Stimulated activated CD8-positive, alpha-beta memory T cell treated with anti-CD3 and anti-CD28 coated beads, Interleukin-4, amount 100 ng/mL, for 1 hour (primary cell): Measurements from ENCODE around the gene SERF2.
A peak's percentile ranks its signal among the peaks of the same experiment; 100 is the strongest.
"Not testable (repeated sequence)": the region's sequence is repeated elsewhere in the genome, so short reads cannot be mapped to it uniquely, and the experiment has no call there.

Experiments used
- DNase-seq, 2 donors: peaks; one replicate each; pipeline ENCODE4 v3.0.0-alpha.2; 2020; ENCODE audit warnings: low read depth in 2 of 2, low spot score in 1 of 2

The SERF2 gene

DNA sequence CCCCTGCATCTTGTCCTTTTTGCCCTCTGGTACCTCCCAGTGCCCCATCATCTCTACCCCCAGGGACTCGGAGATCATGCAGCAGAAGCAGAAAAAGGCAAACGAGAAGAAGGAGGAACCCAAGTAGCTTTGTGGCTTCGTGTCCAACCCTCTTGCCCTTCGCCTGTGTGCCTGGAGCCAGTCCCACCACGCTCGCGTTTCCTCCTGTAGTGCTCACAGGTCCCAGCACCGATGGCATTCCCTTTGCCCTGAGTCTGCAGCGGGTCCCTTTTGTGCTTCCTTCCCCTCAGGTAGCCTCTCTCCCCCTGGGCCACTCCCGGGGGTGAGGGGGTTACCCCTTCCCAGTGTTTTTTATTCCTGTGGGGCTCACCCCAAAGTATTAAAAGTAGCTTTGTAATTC, 1.5 kb downstream of the SERF2 start:
- no peak for DNase-seq

DNA sequence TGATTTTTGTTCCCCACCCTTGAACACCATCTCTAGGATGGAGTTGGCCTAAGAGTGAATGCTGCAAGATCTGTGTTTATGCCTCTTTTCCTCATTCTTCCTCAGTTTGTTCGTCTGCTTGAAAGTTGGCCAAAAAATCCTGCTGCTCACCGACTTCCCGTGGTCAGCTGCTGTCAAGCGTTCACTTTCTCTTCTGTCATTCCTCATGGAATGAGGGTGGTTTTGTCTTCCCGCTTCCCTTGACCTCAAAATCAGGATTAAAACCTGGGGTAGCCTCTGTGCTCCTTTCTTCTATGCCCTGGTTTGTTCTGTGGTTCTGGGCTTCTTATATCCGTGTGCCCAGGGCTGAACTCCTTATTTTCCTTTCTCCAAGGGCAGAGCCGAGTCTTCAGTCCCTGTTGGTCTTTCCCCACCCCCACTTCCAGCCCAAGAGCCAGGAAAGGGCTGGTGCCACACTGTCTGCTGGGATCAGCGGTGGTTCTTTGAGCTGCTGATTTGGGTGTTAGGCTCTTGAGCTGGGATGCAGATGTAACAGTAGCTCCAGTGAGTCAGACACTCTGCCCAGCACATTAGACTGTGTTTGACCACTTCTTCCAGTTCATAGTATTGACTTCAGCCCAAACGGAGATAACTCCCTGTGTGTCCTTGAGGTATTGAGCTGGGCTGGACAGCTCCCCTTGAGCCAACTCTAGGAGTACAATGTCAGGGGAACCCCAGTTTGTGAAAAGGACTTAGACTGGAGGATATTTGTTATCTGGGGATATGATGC, 2.3 kb downstream of the SERF2 start:
- no peak for DNase-seq

DNA sequence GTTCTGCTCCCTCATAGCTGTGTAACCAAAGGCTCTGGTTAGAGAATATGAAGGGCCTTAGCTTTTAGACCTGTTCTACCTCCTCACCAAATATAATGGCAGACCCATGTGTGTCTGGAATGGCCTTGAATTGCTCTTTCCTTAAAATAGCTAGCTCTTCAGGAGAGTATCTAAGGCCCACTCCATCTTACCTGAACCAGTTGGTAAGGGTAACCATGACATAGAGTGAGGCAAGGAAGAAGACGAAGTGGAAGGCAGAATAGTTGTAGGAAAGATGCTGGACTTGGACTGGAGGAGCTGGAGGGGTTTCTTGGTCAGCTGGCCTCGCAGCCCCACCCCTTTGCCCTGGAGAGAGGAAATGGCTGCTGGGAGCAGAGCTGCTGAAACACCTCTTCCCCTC, 3.1 kb downstream of the SERF2 start:
- DNase-seq, result no peak

DNA sequence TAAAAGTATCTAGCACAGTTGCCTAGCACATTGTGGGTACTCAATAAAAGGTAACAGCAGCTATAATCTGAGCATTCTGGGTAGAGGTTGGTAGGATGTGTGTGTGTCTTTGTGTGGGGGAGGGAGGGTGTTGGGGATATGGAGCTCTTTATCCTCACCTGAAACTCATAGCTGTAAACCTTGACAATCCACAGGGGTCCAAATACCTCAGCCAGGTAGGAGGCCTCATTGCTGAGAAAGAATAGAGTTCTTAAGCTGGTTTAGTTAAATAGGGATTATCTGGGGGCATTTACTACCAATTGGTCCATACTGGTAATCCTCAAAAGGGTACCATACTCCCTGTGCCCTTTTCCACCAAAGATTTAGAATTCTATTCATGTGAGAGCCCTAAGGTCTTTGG, 3.9 kb downstream of the SERF2 start:
- no peak for DNase-seq

DNA sequence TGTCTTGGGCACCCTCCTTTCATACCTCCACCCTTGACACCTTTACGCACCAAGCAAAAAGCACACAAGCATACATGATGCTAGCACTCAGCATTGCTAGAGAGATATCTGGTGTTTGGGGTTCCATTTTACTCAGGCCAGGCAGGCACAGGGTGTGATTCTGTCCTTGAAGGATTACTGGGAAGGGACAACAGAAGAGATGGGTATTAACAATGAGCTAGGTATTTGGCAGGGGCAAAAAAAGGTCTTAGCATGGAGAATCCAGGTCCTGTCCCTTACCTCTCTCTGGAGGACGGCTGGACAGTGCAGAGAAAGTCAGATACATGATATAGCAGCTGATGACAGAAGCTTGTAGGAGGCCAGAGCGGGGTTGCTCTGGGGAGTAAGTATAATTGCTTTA, 4.4 kb downstream of the SERF2 start:
- no peak for DNase-seq

DNA sequence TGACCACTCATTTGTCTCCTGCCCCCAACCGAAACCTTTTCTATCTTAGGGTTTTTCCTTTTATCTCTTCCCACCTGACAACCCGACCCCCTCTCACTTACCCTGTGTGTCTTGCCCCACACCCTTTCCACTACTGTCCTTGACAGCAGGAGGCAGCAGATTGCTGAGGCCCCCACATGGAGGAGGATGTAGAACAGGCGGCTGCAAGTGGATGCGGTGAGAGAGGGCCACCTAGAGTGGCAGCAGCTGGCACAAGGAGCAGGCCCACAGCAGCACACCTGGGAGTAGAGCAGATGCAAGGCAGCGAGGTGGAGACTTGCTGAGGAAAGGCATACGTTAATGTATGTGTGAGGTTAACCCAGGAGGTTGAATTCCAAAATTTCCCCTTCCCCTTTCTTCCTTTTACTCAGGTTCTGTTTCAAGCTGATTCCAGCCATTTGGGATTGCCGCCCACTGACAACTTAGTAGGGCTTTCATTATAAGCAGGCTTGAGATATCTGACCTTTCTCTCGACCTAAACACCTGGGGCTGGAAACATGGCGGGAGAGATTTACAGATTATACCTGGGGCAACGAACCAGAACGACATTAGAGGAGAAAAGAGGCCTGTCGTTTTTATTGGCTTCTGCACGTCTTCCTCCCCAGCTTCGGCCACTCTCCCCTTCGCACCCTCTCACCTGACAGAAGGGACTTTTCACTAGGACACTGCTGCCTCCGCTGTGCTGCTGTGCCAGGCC, 7.3 kb downstream of the SERF2 start:
- no peak for DNase-seq

DNA sequence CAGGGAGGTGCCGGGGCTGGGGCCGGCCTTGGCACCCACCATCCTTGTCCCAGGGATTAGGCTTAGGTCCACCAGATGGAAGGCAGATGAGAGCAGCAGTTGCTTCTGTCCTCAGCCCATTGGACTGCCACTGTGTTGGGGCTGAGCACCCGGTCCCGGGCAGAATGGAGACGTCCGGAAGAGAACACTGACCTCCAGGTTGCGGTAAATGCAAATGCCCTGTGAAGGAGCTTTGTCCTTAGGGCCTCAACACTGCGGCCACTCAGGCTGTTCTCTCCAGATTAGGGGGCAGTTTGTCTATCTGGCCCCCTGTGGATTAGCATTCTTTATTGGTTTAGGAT, 7.8 kb downstream of the SERF2 start, which contains the start of gene SERINC4:
Gene SERINC4 (minus strand): TSS at position 276 of the 341 bp plus-strand sequence. CDS start 234 bp downstream, at position 42.
- no peak for DNase-seq

DNA sequence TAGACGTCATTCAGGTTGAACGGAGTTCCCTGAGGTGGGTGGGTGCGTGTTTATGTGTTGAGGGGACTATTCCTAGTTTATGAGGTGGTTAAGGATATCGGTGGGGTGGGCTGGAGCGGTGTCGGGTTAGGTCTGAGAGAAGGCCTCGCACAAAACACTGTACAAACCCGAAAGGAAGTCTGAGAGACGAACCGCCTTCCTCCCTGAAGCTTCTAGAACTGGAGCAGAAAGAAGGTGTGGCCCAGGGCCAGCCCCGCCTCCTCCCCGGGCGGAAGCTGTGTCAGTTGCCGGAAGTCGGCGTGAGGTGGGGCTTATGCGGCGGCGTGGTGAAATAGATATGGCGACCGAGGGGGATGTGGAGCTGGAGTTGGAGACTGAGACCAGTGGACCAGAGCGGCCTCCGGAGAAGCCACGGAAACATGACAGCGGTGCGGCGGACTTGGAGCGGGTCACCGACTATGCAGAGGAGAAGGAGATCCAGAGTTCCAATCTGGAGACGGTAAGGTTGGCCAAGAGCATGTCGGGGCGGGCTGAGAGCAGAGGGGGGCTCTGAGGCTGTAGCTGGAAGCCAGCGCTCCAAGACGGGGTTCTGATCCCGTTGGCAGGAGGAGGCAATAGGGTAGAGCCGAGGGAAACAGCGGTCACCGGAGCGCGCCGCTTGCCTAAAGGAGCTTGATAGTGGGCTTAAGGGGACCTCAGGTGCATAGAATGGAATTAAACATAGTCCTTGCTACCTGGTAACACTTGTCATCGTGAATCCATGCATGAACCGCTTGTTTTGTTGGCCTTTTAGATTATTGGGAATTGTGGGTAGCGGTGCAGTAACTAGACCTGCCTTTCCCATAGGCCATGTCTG, 8.4 kb downstream of the SERF2 start, which contains the start of gene HYPK:
Gene HYPK (plus strand): TSS at position 314 of the 856 bp plus-strand sequence. CDS start 24 bp downstream, at position 338.
- peak; percentile 77 to 83 for DNase-seq

DNA sequence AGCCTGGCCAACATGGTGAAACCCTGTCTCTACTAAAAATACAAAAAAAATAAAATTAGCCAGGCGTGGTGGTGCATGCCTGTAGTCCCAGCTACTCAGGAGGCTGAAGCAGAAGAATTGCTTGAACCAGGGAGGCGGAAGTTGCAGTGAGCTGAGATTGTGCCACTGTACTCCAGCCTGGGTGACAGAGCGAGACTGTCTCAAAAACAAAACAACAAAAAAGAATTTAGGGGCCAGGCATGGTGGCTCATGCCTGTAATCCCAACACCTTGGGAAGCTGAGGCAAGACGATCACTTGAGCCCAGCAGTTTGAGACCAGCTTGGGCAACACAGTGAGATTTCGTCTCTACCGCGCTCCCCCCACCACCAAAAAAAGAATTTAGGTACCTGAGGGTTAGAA, 10.6 kb downstream of the SERF2 start:
- not testable (repeated sequence) for DNase-seq

DNA sequence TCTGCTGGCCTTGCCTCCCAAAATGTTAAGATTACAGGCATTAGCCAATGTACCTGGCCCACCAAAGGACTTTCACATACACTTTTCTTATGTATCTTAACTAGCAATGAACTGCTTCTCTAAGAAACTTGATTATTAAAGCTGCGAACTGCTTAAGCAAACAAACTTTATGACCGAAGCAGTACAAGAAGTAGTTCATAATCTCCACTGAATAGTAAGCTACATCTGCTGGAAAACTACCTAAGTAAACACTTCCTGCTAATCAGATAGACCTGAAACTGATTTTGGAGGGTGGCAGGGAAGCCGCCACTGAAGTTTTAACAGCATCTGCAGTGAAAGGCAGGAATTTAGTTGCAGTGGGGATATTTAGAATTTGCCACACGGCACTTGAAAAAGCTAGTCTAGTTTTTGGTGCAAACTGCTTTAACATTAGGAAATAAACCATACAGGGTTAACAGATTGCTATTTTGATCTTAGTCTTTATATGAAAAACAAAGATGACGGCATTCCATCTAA, 16.4 kb downstream of the SERF2 start:
- no peak for DNase-seq

DNA sequence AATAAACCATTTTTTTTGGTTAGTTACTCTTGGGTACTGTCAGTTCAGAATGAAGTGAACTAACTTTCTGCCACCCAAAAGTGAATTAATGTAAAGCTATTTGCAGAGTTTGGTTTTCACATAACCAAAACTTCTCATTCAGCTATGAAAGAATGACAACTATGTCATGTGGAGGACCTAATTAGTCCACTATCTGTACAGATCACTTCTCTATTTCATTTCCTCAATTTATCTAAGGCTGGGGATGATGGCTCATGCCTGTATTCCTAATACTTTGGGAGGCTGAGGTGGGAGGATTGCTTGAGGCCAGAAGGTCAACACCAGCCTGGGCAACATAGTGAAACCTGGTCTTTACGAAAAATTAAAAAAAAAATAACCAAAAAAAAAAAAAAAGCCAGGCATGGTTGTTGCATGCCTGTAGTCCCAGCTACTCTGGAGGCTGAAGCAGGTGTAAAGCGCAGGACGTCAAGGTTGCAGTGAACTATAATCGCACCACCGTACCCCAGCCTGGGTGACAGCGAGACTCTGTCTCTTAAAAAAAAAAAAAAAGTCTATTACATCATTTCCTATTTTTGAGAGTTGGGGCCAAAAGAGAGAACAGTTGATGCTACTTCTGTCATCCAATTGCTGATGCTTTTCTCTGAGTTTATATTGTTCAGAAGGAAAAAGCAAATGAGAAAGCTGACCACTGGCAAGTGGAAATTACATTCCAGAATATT, 17.0 kb downstream of the SERF2 start:
- DNase-seq, result no peak

DNA sequence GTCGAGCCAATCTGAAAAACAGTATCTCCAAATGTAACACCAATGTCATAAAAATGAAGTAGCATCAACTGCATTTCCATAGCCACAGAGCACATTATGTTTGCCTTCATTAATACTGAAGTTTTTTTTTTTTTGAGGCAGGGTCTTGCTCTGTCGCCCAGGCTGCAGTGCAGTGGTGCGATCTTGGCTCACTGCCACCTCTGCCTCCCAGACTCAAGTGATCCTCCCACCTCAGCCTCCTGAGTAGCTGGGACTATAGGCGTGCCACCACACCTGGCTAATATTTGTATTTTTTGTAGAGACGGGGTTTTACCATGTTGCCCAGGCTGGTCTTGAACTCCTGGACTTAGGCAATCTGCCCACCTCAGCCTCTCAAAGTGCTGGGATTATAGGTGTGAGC, 22.9 kb downstream of the SERF2 start:
- not testable (repeated sequence) for DNase-seq

DNA sequence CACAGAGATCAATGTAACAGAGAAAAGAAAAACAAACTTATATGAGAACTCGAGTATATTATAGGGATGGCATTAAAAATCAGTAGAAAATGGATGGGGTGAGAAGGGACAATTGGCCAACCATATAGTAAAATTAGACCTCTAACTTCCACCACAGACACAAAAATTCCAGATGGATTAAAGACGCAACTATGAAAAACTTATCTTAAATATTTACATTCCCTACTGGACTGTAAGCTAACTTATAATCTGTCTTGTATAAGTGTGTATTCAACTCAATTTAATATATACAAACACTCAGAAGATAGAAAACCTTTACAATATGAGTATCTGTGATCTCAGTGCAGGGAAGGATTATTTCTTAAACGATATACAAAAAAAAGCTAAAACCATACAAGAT, 29.4 kb downstream of the SERF2 start:
- DNase-seq, result no peak

DNA sequence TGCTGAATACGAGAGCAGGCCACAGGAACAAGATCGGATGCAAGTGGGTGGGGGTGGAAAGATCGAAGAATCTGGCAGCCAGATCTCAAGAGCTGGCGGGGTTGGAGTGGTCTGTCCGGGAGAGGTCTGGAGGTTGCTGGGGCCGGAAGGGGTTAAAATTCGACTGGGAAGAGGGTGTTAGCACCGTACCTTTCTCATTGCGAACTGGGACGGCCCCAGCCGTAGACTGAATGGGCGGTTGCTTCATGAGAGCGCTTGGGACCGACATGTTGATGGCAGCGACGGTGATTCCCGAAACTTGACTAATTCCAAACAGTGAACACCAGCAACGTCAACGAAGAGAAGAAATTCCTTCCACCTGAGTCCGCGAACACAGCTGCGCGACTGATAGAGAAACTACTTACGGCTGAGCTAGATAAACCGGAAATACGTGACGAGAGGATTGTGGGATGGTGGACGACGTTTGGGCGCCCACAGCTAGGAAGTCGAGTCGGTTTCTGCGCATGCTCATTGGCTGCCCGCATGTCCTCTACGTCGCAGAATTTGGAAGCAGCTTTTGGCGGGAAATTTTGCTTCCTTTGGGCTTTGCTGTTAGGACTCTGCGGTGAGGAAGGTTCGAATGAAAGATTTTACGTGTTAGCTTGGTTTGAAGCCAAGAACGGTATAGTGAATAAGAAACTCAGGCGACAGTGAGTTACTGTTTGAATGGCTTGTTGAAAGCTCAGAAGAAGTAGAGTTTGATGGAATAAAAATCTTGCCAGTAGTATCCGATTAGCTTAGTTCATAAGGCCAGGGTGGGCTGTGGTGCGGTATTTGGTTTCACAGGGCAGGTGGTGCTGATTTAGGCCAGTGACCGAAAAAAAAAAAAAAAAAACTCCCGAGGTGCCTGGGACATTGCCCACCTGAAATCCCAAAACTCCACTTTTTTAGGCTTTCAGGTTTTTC, 32.5 kb downstream of the SERF2 start, which contains the start of gene MFAP1:
Gene MFAP1 (minus strand): TSS at position 389 of the 945 bp plus-strand sequence. CDS start 121 bp downstream, at position 268.
- peak; percentile 80 to 85 for DNase-seq

DNA sequence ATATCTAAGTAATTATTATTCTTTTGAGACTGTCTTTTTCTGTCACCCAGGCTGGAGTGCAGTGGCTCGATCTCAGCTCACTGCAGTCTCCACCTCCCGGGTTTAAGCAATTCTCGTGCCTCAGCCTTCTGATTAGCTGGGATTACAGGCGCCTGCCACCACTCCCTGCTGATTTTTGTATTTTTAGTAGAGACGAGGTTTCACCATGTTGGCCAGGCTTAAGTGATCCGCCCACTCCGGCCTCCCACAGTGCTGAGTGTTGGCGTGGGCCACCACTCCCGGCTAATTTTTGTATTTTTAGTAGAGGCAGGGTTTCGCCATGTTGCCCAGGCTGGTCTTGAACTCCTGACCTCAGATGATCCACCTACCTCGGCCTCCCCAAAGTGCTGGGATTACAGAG, 33.2 kb downstream of the SERF2 start:
- DNase-seq, result not testable (repeated sequence)

DNA sequence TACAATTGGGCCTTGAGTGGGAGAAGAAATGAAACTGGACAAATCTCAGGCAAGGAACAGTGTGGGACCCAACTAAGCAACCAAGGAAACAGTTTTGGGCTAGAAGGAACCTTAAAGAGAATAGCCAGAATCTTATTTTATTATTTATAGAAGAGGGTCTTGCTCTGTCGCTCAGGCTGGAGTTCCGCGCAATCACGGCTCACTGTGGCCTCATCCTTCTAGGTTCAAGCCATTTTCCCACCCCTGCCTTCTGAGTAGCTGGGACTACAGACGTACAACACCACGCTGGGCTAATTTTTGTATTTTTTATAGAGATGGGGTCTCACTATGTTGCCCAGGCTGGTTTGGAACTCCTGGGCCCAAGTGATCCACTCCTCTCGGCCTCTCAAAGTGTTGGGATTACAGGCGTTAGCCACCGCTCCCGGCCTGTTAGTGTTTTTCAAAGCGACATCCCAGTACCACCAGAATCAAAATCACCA, 33.9 kb downstream of the SERF2 start:
- DNase-seq, result no peak

DNA sequence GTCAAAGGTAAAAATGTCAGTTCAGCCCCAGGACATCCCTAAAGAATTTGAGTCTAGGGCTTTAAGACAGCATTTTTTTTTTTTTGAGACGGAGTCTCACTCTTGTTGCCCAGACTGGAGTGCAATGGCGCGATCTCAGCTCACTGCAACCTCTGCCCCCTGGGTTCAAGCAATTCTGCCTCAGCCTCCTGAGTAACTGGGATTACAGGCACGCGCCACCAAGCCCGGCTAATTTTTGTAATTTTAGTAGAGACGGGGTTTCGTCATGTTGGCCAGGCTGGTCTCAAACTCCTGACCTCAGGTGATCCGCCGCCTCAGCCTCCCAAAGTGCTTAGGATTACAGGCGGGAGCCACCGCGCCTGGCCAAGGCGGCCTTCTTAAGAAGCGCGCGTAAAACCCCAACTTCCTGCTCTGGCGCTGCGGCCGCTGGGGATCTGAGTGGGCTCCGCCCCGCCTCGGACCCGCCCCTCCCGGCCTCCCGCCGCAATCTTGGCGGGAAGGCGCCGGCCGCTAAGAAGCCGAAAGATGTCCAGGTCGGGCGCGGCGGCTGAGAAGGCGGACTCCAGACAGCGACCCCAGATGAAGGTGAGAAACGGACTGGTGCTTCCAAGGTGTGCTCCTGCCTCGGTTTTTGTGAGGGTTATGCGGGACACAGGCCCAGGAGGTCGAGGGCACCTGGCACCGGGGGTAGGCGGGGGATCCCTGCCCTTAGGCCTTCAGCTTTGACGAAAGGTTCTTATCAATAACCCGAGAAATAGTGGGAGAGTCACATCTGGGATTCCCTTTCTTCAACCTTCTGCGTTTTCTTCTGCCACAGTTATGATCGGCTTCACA, 34.6 kb downstream of the SERF2 start, which contains the start of gene WDR76:
Gene WDR76 (plus strand): TSS at position 495 of the 834 bp plus-strand sequence. CDS start 31 bp downstream, at position 526.
- DNase-seq, result peak; percentile 26 to 49

DNA sequence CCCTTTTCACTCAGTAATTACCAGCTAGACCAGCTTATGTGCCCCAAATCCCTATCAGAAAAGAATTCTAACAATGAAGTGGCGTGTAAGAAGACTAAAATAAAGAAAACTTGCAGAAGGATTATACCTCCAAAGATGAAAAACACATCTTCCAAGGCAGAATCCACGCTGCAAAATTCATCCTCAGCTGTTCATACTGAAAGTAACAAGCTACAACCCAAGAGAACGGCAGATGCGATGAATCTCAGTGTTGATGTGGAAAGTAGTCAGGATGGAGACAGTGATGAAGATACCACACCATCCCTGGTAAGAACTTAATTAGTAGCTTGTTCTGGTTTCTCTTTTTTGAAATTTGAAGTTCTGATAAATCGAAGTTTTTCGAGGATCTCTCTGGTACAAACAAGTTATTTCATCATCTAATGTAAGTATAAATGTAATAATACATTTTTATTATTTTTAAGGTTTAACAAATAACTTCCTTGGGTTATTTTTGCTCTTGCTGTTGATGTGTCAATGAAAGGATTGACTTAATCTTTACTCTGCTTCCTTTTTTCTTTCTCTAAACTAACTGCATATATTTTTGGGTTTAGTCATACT, 36.0 kb downstream of the SERF2 start:
- DNase-seq, result no peak
